ENCODE data around the gene PIGU.
"Not testable (repeated sequence)": the region's sequence is repeated elsewhere in the genome, so short reads cannot be mapped to it uniquely, and the experiment has no call there.

The PIGU gene

GRCh38 chr20:34527016-34527415 lies 149.9 kb downstream of the PIGU start:
- no peak for DNase-seq

GRCh38 chr20:34526466-34526865 lies 150.4 kb downstream of the PIGU start:
- DNase-seq: no peak

- DNase-seq: peak; percentile 61
Measured at GRCh38 chr20:34525709-34526416, 151.0 kb downstream of the PIGU start.

- no peak for DNase-seq
Measured at GRCh38 chr20:34525342-34525708, 151.6 kb downstream of the PIGU start.

- DNase-seq: no peak
Measured at GRCh38 chr20:34524426-34524825, 152.5 kb downstream of the PIGU start.

GRCh38 chr20:34522969-34523871 lies 153.7 kb downstream of the PIGU start:
- DNase-seq: no peak

- DNase-seq: not testable (repeated sequence)
Measured at GRCh38 chr20:34519841-34520240, 157.1 kb downstream of the PIGU start.

GRCh38 chr20:34518863-34519262 lies 158.0 kb downstream of the PIGU start:
- not testable (repeated sequence) for DNase-seq

- DNase-seq: no peak
Measured at GRCh38 chr20:34517114-34517505, 159.8 kb downstream of the PIGU start.

- peak; percentile 98 for DNase-seq
Measured at GRCh38 chr20:34516247-34517113, 160.4 kb downstream of the PIGU start, which contains the start of gene DYNLRB1. Gene DYNLRB1, plus strand, starts transcription at chr20:34516422. Its CDS starts 37 bp downstream, at chr20:34516459.

GRCh38 chr20:34515484-34516246 lies 161.2 kb downstream of the PIGU start:
- peak; percentile 60 for DNase-seq

GRCh38 chr20:34514897-34515483 lies 161.9 kb downstream of the PIGU start:
- no peak for DNase-seq

- not testable (repeated sequence) for DNase-seq
Measured at GRCh38 chr20:34514034-34514433, 162.9 kb downstream of the PIGU start.

GRCh38 chr20:34512955-34513419 lies 163.9 kb downstream of the PIGU start:
- no peak for DNase-seq

GRCh38 chr20:34512266-34512954 lies 164.5 kb downstream of the PIGU start:
- DNase-seq: no peak

GRCh38 chr20:34511891-34512265 lies 165.0 kb downstream of the PIGU start:
- DNase-seq: no peak

GRCh38 chr20:34510575-34510974 lies 166.3 kb downstream of the PIGU start:
- DNase-seq: no peak
